HG02759 (cell line): ENCODE measurements around the gene NUS1.
"Not testable (repeated sequence)": the region's sequence is repeated elsewhere in the genome, so short reads cannot be mapped to it uniquely, and the experiment has no call there.

Experiments used
- ATAC-seq: cut with Tn5 transposase; IDR thresholded peaks from one replicate; pipeline ENCODE4 v1.9.1; 2021; ENCODE audit warnings: mild to moderate bottlenecking, moderate library complexity; ENCODE audit not compliant: unreplicated experiment

NUS1 gene

DNA sequence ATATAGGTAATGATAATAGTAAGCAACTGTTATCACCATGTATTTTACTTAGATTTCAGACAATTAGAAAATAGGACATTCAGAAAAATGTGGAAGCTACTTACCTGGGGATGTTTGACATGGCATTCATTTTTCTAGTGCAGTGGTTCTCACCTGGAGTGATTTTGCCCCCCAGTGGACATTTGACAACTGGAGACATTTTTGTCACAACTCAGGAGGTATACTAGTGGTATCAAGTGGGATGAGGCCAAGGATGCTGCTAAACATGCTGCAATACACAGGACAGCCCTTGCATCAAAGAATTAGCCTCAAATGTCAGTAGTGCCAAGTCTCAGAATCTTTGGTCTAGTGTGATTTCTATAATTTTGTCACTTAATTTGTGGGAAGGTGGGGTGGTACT lies 36.1 kb downstream of the NUS1 start:
- ATAC-seq: no peak

DNA sequence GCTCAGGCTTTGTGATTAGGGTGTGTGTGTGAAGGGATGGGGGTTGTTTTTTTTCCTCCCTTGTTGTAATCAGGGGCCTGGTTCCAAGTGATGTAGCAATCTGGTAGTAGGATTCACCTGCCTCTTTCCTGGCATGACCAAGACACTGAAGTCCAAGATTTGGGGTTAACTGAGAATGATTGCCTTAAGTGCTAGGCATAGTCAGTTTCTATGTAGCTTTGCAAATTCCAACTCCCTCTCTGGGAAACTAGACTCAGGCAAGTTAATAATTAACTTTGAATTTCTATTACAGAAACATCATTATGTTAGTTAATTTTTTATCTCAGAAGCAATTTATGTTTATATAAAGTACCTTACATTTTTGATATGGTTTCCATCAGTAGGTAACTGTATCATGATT lies 43.6 kb downstream of the NUS1 start:
- ATAC-seq: no peak

DNA sequence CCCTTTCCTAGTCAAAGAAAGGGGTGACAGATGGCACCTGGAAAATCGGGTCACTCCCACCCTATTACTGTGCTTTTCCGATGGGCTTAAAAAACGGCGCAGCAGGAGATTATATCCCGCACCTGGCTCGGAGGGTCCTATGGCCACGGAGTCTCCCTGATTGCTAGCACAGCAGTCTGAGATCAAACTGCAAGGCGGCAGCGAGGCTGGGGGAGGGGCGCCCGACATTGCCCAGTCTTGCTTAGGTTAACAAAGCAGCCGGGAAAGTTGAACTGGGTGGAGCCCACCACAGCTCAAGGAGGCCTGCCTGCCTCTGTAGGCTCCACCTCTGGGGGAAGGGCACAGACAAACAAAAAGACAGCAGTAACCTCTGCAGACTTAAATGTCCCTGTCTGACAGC lies 46.3 kb downstream of the NUS1 start:
- ATAC-seq: not testable (repeated sequence)

DNA sequence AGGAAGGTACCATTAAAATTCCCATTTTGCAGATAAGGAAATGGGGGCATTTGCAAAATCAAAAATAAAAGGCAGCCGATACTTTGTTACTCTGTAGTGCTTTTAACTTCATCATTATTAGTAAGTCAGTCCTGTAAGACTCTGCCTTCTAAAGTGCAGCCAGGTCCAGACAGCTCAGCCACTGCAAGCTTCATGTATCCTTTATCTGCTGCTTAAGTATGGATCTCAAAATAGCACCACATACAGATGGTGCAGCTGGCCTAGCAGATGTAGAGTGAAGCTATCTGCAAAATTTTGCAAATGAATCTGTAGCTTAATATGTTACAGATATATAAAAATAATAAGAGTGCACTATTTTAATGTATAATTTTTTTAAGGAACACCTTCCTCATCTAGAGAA lies 53.4 kb downstream of the NUS1 start:
- no peak for ATAC-seq

DNA sequence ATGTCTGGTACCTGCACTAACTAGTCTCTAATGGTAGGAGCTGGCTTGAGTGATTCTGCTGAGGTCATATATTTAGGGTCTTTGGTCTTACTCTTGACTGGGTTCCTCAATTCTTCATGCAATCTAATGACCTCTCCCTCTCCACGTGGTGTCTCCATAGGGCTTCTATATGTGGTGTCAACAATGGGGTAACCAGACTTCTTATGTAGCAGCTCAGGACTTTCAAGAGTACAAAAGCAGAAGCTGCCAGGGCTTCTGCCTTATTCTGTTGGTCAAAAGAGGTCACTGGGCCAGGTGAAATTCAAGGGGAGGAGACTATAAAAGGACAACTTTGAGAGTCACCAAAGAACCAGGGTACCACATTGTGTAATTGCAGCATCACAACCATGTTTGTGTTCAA lies 54.3 kb downstream of the NUS1 start:
- no peak for ATAC-seq

DNA sequence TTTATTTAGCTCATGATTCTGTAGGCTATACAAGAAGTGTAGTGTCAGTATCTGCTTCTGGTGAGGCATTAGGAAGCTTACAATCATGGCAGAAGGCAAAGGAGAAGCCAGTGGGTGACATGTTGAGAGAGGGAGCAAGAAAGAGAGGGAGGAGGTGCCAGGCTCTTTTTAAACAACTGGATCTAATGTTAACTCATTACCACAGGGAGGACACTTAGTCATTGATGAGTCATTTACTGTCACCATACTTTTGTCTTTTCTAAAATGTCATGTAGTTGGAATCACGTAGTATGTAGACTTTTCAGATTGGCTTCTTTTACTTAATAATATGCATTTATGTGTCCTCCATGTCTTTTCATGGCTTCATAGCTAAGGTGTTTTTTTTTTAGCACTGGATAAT lies 58.1 kb downstream of the NUS1 start:
- ATAC-seq: no peak

DNA sequence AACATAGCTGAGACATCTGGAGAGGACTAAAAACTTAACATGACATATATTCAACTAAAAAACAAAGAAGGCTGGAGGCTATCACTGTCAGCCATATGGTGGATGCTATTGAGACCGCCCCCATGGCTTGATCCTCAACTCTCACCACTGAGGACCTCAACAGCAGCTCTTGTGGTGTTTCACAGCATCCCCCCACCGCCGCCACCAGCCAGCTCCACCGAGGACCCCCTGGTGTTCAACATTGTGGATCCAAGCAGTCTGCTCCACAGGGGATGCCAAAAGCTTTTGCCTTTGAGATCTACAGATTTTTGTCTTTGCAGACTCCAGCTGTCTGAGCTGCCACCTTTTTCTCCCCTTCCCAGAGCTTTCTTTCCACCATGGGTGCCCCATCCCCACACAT lies 64.6 kb downstream of the NUS1 start:
- ATAC-seq: no peak

DNA sequence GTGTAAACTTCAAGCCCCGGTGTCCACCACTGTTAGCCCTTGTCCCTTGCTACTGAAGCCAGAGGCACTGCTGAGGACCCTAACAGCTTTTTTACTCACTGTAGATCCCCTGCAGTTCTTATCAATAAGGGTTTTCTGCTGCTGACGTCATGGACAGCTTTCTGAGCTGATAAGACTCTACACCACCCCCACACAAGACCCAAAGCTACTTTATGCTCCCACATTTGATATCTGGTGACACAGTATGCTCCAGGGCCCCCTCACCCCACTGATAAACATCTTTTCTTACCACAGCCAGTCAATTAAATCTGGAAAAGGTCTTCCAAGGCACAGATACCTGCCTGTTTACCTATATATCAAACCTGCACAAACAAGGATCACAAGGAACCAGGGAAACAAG lies 65.3 kb downstream of the NUS1 start:
- no peak for ATAC-seq

DNA sequence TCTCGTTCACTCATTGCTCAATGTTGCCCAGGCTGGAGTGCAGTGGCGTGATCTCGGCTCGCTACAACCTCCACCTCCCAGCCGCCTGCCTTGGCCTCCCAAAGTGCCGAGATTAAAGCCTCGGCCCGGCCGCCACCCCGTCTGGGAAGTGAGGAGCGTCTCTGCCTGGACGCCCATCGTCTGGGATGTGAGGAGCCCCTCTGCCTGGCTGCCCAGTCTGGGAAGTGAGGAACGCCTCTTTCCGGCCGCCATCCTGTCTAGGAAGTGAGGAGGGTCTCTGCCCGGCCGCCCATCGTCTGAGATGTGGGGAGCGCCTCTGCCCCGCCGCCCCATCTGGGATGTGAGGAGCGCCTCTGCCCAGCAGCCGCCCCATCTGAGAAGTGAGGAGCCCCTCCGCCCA lies 75.4 kb downstream of the NUS1 start:
- ATAC-seq: not testable (repeated sequence)
